Measurements from ENCODE around the gene ATF1.

DNA sequence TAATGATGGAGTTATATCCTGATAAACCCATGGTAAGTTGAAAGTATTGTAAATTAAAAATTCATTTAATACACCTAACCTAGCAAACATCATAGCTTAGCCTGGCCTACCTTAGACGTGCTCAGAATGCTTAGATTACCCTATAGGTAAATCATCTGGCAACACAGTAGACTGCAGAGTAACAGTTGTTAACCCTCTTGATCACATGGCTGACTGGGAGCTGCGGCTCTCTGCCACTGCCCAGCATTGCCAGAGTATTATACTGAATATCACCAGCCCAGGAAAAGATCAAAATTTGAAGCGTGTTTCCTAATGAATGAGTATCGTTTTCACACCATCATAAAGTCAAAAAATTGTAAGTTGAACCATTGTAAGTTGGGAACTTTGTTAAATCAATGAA, 61.0 kb downstream of the ATF1 start:
- no peak for TF ChIP-seq CTCF (conservative IDR thresholded peaks at IDR 0.05)
- no peak for TF ChIP-seq ZFX (IDR thresholded peaks at IDR 0.05)

All from C4-2B (cell line).